ENCODE results near the gene JUP. TPM values are rescaled to one million over a fixed set of nuclear protein-coding genes. Genes with fewer than 3 reads are reported as not detected.
A peak's percentile ranks its signal among the peaks of the same experiment; 100 is the strongest.

The JUP gene
- total and polyA plus RNA-seq, 2 of the 13 experiments (the other 11 are each of a cell fraction or from before 2014, with no cell fraction given), result 12.1 to 20.6 TPM

DNA sequence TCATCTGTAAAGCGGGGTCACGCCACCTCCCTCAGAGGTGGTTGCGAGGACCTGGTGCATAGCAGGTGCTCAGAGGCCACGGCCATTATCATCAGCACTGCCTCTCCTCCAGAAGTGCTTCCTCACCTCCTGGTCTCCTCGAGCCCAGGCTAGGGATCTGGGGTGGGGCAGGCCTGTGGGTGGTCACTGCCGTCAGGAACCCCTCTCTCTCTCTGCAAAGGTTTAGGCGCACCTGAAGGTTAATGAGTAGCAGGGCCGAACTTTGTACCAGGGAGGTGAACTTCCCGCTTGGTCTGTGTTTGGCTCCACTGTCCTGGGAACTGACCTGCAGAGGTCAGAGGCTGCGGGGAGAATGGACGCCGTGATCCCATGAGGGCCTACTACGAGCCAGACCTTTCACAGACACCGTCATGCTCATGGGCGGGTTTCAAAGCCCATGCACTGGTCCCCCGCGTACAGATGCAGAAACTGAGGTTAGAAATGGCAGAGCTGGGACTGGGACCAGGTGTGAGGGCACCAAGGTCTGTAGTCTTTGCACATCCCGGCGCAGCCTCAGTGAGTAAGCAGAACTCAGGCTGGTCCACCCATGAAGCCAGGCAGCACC is 13.8 kb downstream of the JUP start (continued):
- TF ChIP-seq ZNF530 (CRISPR knock-in tag; IDR thresholded peaks at IDR 0.05; ENCODE audit: low read depth) (no peak), SETDB1 (CRISPR knock-in tag; IDR thresholded peaks at IDR 0.05; ENCODE audit: borderline replicate concordance) (no peak), SMYD3 (CRISPR knock-in tag; IDR thresholded peaks at IDR 0.05) (no peak), CHD2 (IDR thresholded peaks at IDR 0.05; ENCODE audit: low read depth, low read length) (no peak), SAP130 (CRISPR knock-in tag; IDR thresholded peaks at IDR 0.05; ENCODE audit: low read depth) (peak; percentile 68; the same call in 1 of the 2 replicates), REL (CRISPR knock-in tag; conservative IDR thresholded peaks at IDR 0.05) (no peak), TCF12 (IDR thresholded peaks at IDR 0.05) (no peak), TCF12 (CRISPR knock-in tag; IDR thresholded peaks at IDR 0.05) (0 out of 2 replicates have a peak, but pooled peaks have one; percentile 41), ZNF704 (CRISPR knock-in tag; IDR thresholded peaks at IDR 0.05; ENCODE audit: borderline replicate concordance) (no peak), SRY (CRISPR knock-in tag; IDR thresholded peaks at IDR 0.05) (no peak), ZNF10 (CRISPR knock-in tag; IDR thresholded peaks at IDR 0.05; ENCODE audit: borderline replicate concordance, low read depth) (no peak), SRSF4 (IDR thresholded peaks at IDR 0.05; ENCODE audit: low read depth, low read length, poor library complexity, severe bottlenecking) (no peak), ZNF614 (CRISPR knock-in tag; IDR thresholded peaks at IDR 0.05; ENCODE audit: borderline replicate concordance) (peak; percentile 70; the same call in 1 of the 2 replicates), CSRNP1 (CRISPR knock-in tag; IDR thresholded peaks at IDR 0.05) (no peak), ETV5 (CRISPR knock-in tag; IDR thresholded peaks at IDR 0.05; ENCODE audit: borderline replicate concordance) (peak; percentile 51; the same call in 1 of the 2 replicates), GZF1 (CRISPR knock-in tag; IDR thresholded peaks at IDR 0.05) (peak; percentile 86; the same call in 1 of the 2 replicates), KLF6 (CRISPR knock-in tag; IDR thresholded peaks at IDR 0.05) (no peak), NFKB2 (CRISPR knock-in tag; IDR thresholded peaks at IDR 0.05; ENCODE audit: borderline replicate concordance) (peak; percentile 77; the same call in 1 of the 2 replicates), JUN (CRISPR knock-in tag; IDR thresholded peaks at IDR 0.05) (no peak), ZNF773 (CRISPR knock-in tag; IDR thresholded peaks at IDR 0.05; ENCODE audit: borderline replicate concordance) (no peak)
- TF ChIP-seq, protein P1, sequence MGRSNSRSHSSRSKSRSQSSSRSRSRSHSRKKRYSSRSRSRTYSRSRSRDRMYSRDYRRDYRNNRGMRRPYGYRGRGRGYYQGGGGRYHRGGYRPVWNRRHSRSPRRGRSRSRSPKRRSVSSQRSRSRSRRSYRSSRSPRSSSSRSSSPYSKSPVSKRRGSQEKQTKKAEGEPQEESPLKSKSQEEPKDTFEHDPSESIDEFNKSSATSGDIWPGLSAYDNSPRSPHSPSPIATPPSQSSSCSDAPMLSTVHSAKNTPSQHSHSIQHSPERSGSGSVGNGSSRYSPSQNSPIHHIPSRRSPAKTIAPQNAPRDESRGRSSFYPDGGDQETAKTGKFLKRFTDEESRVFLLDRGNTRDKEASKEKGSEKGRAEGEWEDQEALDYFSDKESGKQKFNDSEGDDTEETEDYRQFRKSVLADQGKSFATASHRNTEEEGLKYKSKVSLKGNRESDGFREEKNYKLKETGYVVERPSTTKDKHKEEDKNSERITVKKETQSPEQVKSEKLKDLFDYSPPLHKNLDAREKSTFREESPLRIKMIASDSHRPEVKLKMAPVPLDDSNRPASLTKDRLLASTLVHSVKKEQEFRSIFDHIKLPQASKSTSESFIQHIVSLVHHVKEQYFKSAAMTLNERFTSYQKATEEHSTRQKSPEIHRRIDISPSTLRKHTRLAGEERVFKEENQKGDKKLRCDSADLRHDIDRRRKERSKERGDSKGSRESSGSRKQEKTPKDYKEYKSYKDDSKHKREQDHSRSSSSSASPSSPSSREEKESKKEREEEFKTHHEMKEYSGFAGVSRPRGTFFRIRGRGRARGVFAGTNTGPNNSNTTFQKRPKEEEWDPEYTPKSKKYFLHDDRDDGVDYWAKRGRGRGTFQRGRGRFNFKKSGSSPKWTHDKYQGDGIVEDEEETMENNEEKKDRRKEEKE (IDR thresholded peaks at IDR 0.05), result no peak
- TF ChIP-seq, protein P2, sequence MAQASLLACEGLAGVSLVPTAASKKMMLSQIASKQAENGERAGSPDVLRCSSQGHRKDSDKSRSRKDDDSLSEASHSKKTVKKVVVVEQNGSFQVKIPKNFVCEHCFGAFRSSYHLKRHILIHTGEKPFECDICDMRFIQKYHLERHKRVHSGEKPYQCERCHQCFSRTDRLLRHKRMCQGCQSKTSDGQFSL (CRISPR knock-in tag; IDR thresholded peaks at IDR 0.05), result no peak
